Rectal smooth muscle tissue (tissue), 1 donor: ENCODE data around the gene TEX14.
A peak's percentile ranks its signal among the peaks of the same experiment; 100 is the strongest.
"Not testable (repeated sequence)": the region's sequence is repeated elsewhere in the genome, so short reads cannot be mapped to it uniquely, and the experiment has no call there.

Experiments
- H3K27ac ChIP-seq: one replicate; pipeline ENCODE4 v1.7.0; 2013; ENCODE audit warnings: low read depth, low read length, inconsistent platforms
- H3K27me3 ChIP-seq: one replicate; pipeline ENCODE4 v1.7.0; 2013; ENCODE audit warnings: low read length; ENCODE audit not compliant: control insufficient read depth, insufficient read depth
- H3K36me3 ChIP-seq: one replicate; pipeline ENCODE4 v1.7.0; 2013; ENCODE audit warnings: low read length; ENCODE audit not compliant: control insufficient read depth, insufficient read depth
- H3K4me1 ChIP-seq: one replicate; pipeline ENCODE4 v1.7.0; 2013; ENCODE audit warnings: low read length; ENCODE audit not compliant: control insufficient read depth, insufficient read depth
- H3K4me3 ChIP-seq: one replicate; pipeline ENCODE4 v1.7.0; 2013; ENCODE audit warnings: low read length
- H3K9ac ChIP-seq: one replicate; pipeline ENCODE4 v1.7.0; 2013; ENCODE audit warnings: low read length

Gene TEX14

GRCh38 chr17:58684462-58684861, 7.4 kb downstream of the TEX14 start:
- H3K4me3 ChIP-seq, H3K4me1 ChIP-seq, H3K9ac ChIP-seq, H3K27me3 ChIP-seq, H3K27ac ChIP-seq, H3K36me3 ChIP-seq: not testable (repeated sequence)

GRCh38 chr17:58684003-58684402, 7.8 kb downstream of the TEX14 start:
- H3K27ac ChIP-seq = no peak overlapping the region
- no peak overlapping the region for H3K4me3 ChIP-seq
- H3K9ac ChIP-seq = no peak overlapping the region
- no peaks in the 10 kb centered on the region for H3K4me1 ChIP-seq
- no peaks in the 10 kb centered on the region for H3K27me3 ChIP-seq
- H3K36me3 ChIP-seq = no peaks in the 10 kb centered on the region

GRCh38 chr17:58680038-58680369, 11.8 kb downstream of the TEX14 start:
- H3K27ac ChIP-seq = no peak overlapping the region
- H3K4me3 ChIP-seq = no peak overlapping the region
- H3K4me1 ChIP-seq = no peaks in the 10 kb centered on the region
- H3K36me3 ChIP-seq = no peaks in the 10 kb centered on the region
- no peak overlapping the region for H3K9ac ChIP-seq
- no peaks in the 10 kb centered on the region for H3K27me3 ChIP-seq

- no peaks in the 10 kb centered on the region for H3K27me3 ChIP-seq
- no peak overlapping the region for H3K9ac ChIP-seq
- H3K4me3 ChIP-seq = no peak overlapping the region
- H3K27ac ChIP-seq = no peak overlapping the region
- no peaks in the 10 kb centered on the region for H3K36me3 ChIP-seq
- no peaks in the 10 kb centered on the region for H3K4me1 ChIP-seq
Observed at GRCh38 chr17:58679263-58680037, 12.4 kb downstream of the TEX14 start.

- not testable (repeated sequence) for H3K36me3 ChIP-seq, H3K4me1 ChIP-seq, H3K27me3 ChIP-seq, H3K27ac ChIP-seq, H3K9ac ChIP-seq, H3K4me3 ChIP-seq
Observed at GRCh38 chr17:58678287-58678686, 13.6 kb downstream of the TEX14 start.

- no peak overlapping the region for H3K27ac ChIP-seq
- no peaks in the 10 kb centered on the region for H3K27me3 ChIP-seq
Observed at GRCh38 chr17:58677194-58677880, 14.5 kb downstream of the TEX14 start.

GRCh38 chr17:58671969-58672368, 19.9 kb downstream of the TEX14 start:
- Histone ChIP-seq H3K27me3 (no peaks in the 10 kb centered on the region), H3K9ac (no peak overlapping the region), H3K36me3 (no peaks in the 10 kb centered on the region), H3K27ac (no peak overlapping the region), H3K4me1 (no peaks in the 10 kb centered on the region), H3K4me3 (no peak overlapping the region)

More at GRCh38 chr17:58677194-58677880, 14.5 kb downstream of the TEX14 start:
- H3K4me1 ChIP-seq = no peaks in the 10 kb centered on the region
- H3K36me3 ChIP-seq = no peaks in the 10 kb centered on the region
- H3K4me3 ChIP-seq = no peak overlapping the region
- no peak overlapping the region for H3K9ac ChIP-seq

- no peak overlapping the region for H3K9ac ChIP-seq
- H3K27ac ChIP-seq = no peak overlapping the region
- no peaks in the 10 kb centered on the region for H3K4me1 ChIP-seq
- H3K36me3 ChIP-seq = no peaks in the 10 kb centered on the region
- H3K27me3 ChIP-seq = no peaks in the 10 kb centered on the region
- no peak overlapping the region for H3K4me3 ChIP-seq
Observed at GRCh38 chr17:58669853-58670252, 22.0 kb downstream of the TEX14 start.

- Histone ChIP-seq H3K9ac (no peak overlapping the region), H3K4me1 (no peaks in the 10 kb centered on the region), H3K27me3 (no peaks in the 10 kb centered on the region), H3K27ac (no peak overlapping the region), H3K36me3 (no peaks in the 10 kb centered on the region), H3K4me3 (no peak overlapping the region)
Observed at GRCh38 chr17:58668598-58668935, 23.3 kb downstream of the TEX14 start.

GRCh38 chr17:58667934-58668597, 23.8 kb downstream of the TEX14 start:
- Histone ChIP-seq H3K36me3 (no peaks in the 10 kb centered on the region), H3K4me3 (no peak overlapping the region), H3K9ac (no peak overlapping the region), H3K4me1 (no peaks in the 10 kb centered on the region), H3K27me3 (no peaks in the 10 kb centered on the region), H3K27ac (no peak overlapping the region)

GRCh38 chr17:58666858-58667267, 25.0 kb downstream of the TEX14 start:
- Histone ChIP-seq H3K36me3 (no peaks in the 10 kb centered on the region), H3K27me3 (no peaks in the 10 kb centered on the region), H3K4me1 (no peaks in the 10 kb centered on the region), H3K27ac (no peak overlapping the region), H3K4me3 (peak overlapping the region; percentile 17), H3K9ac (no peak overlapping the region)

- Histone ChIP-seq H3K4me1 (no peaks in the 10 kb centered on the region), H3K27ac (no peak overlapping the region), H3K9ac (no peak overlapping the region), H3K4me3 (no peak overlapping the region), H3K27me3 (no peaks in the 10 kb centered on the region), H3K36me3 (no peaks in the 10 kb centered on the region)
Observed at GRCh38 chr17:58665946-58666857, 25.6 kb downstream of the TEX14 start.
